Ovary (tissue), 3 donors: ENCODE results near the gene SLC25A51.

Experiments used
- EP300 ChIP-seq: sonication (generic); formaldehyde crosslinking; IDR thresholded peaks from one replicate; pipeline ENCODE4 v1.6.1; 2017; ENCODE audit warnings: antibody characterized with exemption
- POLR2A ChIP-seq: fragments of 450-650 bp; IDR thresholded peaks from one replicate; pipeline ENCODE4 v1.6.1; 2017; ENCODE audit warnings: antibody characterized with exemption, mild to moderate bottlenecking, moderate library complexity
- TF ChIP-seq, protein P1 (sequence below), 3 donors: fragments of 450-650 bp in 2 of 3; fragments of 200-600 bp in 1 of 3; IDR thresholded peaks; one replicate each; pipeline versions ENCODE4 v1.5.1 to v1.8.0; 2016 to 2022; ENCODE audit warnings: antibody characterized with exemption in 3 of 3, mild to moderate bottlenecking in 1 of 3
- donor health status: DM: no; HTN: no; CAD: no.

DNA sequence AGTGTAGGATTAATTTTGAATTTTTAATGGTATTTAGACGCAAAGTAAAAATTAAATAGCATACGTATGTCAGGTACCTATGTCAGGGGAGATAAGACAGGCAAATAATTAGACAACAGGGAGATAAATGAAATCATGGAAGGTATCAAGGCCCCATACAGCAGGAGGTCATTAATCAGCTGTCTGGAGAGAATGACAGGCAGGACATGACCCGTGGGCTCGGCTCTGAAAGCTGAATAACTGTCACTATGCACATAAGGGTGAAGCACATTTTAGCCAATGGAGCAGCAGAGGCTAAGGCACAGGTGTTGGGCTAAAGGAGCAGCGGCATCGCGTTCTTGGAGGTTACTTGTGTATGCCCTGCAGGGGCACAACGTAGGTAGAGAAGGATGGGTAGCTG is 11.9 kb downstream of the SLC25A51 start:
- TF ChIP-seq, protein P1, sequence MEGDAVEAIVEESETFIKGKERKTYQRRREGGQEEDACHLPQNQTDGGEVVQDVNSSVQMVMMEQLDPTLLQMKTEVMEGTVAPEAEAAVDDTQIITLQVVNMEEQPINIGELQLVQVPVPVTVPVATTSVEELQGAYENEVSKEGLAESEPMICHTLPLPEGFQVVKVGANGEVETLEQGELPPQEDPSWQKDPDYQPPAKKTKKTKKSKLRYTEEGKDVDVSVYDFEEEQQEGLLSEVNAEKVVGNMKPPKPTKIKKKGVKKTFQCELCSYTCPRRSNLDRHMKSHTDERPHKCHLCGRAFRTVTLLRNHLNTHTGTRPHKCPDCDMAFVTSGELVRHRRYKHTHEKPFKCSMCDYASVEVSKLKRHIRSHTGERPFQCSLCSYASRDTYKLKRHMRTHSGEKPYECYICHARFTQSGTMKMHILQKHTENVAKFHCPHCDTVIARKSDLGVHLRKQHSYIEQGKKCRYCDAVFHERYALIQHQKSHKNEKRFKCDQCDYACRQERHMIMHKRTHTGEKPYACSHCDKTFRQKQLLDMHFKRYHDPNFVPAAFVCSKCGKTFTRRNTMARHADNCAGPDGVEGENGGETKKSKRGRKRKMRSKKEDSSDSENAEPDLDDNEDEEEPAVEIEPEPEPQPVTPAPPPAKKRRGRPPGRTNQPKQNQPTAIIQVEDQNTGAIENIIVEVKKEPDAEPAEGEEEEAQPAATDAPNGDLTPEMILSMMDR (IDR thresholded peaks at IDR 0.05): no peak
- no peak for TF ChIP-seq EP300
- TF ChIP-seq POLR2A: no peak
